Measurements from ENCODE around the gene HMGXB4.

HMGXB4 gene

DNA sequence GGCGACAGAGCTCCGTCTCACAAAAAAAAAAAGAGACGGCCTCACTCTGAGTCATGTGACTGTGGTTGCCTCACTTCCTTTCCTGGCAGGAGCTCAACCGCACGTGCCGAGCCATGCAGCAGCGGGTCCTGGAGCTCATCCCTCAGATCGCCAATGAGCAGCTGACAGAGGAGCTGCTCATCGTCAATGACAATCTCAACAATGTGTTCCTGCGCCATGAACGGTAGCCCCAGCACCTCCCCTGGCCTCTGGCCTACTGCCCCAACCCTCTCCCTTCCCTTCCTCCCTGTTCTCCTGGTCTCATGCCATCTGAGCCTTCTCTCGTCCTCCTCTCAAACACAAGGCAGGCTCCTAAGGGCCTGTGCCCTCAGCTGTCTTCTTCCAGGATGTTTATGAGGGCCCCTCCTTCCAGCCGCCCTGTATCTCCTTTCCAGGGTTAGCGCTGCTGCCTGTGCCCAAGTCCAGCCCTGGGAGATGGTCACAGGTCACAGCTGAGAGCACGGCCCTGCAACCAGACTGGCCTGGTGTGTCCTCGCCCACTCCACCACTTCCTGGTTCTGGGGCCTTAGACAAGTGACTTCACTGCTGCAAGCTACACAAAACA, 73.1 kb downstream of the HMGXB4 start:
- TF ChIP-seq EZH2 (IDR thresholded peaks at IDR 0.05; ENCODE audit: borderline replicate concordance, low read depth, low read length, severe bottlenecking), result no peak
- TF ChIP-seq, protein P1, sequence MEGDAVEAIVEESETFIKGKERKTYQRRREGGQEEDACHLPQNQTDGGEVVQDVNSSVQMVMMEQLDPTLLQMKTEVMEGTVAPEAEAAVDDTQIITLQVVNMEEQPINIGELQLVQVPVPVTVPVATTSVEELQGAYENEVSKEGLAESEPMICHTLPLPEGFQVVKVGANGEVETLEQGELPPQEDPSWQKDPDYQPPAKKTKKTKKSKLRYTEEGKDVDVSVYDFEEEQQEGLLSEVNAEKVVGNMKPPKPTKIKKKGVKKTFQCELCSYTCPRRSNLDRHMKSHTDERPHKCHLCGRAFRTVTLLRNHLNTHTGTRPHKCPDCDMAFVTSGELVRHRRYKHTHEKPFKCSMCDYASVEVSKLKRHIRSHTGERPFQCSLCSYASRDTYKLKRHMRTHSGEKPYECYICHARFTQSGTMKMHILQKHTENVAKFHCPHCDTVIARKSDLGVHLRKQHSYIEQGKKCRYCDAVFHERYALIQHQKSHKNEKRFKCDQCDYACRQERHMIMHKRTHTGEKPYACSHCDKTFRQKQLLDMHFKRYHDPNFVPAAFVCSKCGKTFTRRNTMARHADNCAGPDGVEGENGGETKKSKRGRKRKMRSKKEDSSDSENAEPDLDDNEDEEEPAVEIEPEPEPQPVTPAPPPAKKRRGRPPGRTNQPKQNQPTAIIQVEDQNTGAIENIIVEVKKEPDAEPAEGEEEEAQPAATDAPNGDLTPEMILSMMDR (IDR thresholded peaks at IDR 0.05; ENCODE audit: borderline replicate concordance, extremely low read depth, low read length, poor library complexity, severe bottlenecking), result no peak
- Histone ChIP-seq H4K20me1 (ENCODE audit: insufficient read depth, low read length) (no peaks in the 10 kb centered on the region), H3K9ac (ENCODE audit: low read depth, low read length) (peak overlapping the region; percentile 31; the same call in 1 of the 2 replicates), H3K4me1 (ENCODE audit: insufficient read depth, low read length) (peaks cover 19% of the 10 kb centered on the region), H3K36me3 (ENCODE audit: insufficient read depth, low read length) (peaks cover 54% of the 10 kb centered on the region), H3K4me2 (ENCODE audit: insufficient read depth, low read length) (peak overlapping the region; percentile 62), H2AFZ (ENCODE audit: low read depth, low read length) (peak overlapping the region; percentile 77; the same call in 1 of the 2 replicates), H3K9me3 (ENCODE audit: insufficient read depth, low read length, severe bottlenecking) (no peaks in the 10 kb centered on the region), H3K79me2 (ENCODE audit: insufficient read depth, low read length) (no peaks in the 10 kb centered on the region), H3K27me3 (ENCODE audit: insufficient read depth, low read length, poor library complexity) (no peaks in the 10 kb centered on the region), H3K4me3 (ENCODE audit: low read depth in 1 of 2, low read length in 2 of 2) (peak overlapping the region in 1 of 2 experiments; percentile 47; a peak in 1 of 4 replicates), H3K27ac (ENCODE audit: low read length) (peak overlapping the region; percentile 80)
- ATAC-seq (ENCODE audit: insufficient read depth, low read depth), result peak; percentile 93
- peak; percentile 88 for DNase-seq

DNA sequence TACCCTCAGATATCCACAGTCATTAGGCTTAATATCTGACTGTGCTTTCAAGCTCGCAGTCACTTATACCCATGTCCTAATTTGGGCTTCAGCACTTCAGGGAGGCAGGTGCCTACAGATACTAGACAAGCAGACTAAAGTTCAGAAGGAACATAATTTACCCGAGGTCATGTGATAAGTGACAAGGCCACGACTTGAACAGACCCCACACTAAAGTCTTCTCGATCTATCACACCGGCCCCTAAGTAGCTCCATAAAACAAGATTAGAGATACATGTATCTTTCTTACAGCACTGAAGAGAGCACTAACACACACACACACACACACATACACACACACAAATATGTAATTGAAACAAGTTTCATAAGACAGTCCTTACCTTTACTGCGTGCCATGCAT, 75.0 kb downstream of the HMGXB4 start:
- Histone ChIP-seq H3K27ac (ENCODE audit: low read length) (no peak overlapping the region), H3K36me3 (ENCODE audit: insufficient read depth, low read length) (peaks cover 62% of the 10 kb centered on the region), H3K4me2 (ENCODE audit: insufficient read depth, low read length) (no peak overlapping the region), H3K27me3 (ENCODE audit: insufficient read depth, low read length, poor library complexity) (no peaks in the 10 kb centered on the region), H4K20me1 (ENCODE audit: insufficient read depth, low read length) (no peaks in the 10 kb centered on the region), H3K4me3 (ENCODE audit: low read depth in 1 of 2, low read length in 2 of 2) (no peak overlapping the region), H3K9ac (ENCODE audit: low read depth, low read length) (no peak overlapping the region), H2AFZ (ENCODE audit: low read depth, low read length) (no peak overlapping the region), H3K79me2 (ENCODE audit: insufficient read depth, low read length) (no peaks in the 10 kb centered on the region), H3K9me3 (ENCODE audit: insufficient read depth, low read length, severe bottlenecking) (no peaks in the 10 kb centered on the region), H3K4me1 (ENCODE audit: insufficient read depth, low read length) (peaks cover 19% of the 10 kb centered on the region)
- no peak for DNase-seq
- TF ChIP-seq EZH2 (IDR thresholded peaks at IDR 0.05; ENCODE audit: borderline replicate concordance, low read depth, low read length, severe bottlenecking), result no peak
- no peak for ATAC-seq (ENCODE audit: insufficient read depth, low read depth)

DNA sequence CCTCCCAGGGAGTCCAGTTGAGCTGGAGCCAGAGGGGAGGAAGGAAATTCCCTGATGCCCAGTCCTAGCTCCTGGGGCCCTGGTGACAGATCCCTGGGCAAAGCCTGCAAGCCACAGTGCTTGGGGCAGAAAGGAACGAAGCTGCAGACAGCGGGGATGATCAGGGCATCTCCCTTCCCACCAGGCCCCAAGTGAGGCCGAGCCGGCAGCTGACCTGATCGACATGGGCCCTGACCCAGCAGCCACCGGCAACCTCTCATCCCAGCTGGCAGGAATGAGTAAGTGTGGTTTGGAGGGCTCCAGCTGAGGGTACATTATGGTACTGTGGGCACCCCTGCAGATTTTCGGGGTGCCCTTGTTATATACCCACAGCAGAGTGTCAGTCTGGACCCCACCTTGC, 75.9 kb downstream of the HMGXB4 start:
- Histone ChIP-seq H3K9me3 (ENCODE audit: insufficient read depth, low read length, severe bottlenecking) (no peaks in the 10 kb centered on the region), H3K79me2 (ENCODE audit: insufficient read depth, low read length) (no peaks in the 10 kb centered on the region), H4K20me1 (ENCODE audit: insufficient read depth, low read length) (no peaks in the 10 kb centered on the region), H3K36me3 (ENCODE audit: insufficient read depth, low read length) (peaks cover 61% of the 10 kb centered on the region), H2AFZ (ENCODE audit: low read depth, low read length) (no peak overlapping the region), H3K4me3 (ENCODE audit: low read depth in 1 of 2, low read length in 2 of 2) (no peak overlapping the region), H3K9ac (ENCODE audit: low read depth, low read length) (no peak overlapping the region), H3K27ac (ENCODE audit: low read length) (no peak overlapping the region), H3K4me2 (ENCODE audit: insufficient read depth, low read length) (no peak overlapping the region), H3K4me1 (ENCODE audit: insufficient read depth, low read length) (peaks cover 19% of the 10 kb centered on the region), H3K27me3 (ENCODE audit: insufficient read depth, low read length, poor library complexity) (no peaks in the 10 kb centered on the region)
- no peak for ATAC-seq (ENCODE audit: insufficient read depth, low read depth)
- no peak for DNase-seq
- TF ChIP-seq, protein P1 (IDR thresholded peaks at IDR 0.05; ENCODE audit: borderline replicate concordance, extremely low read depth, low read length, poor library complexity, severe bottlenecking), result no peak
- no peak for TF ChIP-seq EZH2 (IDR thresholded peaks at IDR 0.05; ENCODE audit: borderline replicate concordance, low read depth, low read length, severe bottlenecking)

DNA sequence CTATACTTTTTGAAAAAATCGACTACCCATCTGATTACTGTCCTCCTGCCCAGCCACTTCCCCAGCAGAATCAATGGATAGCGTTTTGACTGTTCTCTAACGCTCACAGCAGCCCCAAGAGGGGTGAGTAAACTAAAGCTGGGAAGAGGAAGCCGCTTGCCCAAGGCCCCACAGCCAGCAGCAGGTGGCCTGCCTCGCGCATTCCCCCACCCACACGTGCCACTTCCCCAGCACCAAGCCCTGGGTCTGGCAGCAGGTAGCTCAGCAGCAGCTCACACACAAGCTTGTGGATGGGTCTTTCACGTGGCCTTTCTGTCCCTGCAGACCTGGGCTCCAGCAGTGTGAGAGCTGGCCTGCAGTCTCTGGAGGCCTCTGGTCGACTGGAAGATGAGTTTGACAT, 76.7 kb downstream of the HMGXB4 start:
- no peak overlapping the region for H2AFZ ChIP-seq (ENCODE audit: low read depth, low read length)

More for the DNA sequence above, 76.7 kb downstream of the HMGXB4 start:
- no peak for ATAC-seq (ENCODE audit: insufficient read depth, low read depth)
- Histone ChIP-seq H3K27ac (ENCODE audit: low read length) (no peak overlapping the region), H3K4me1 (ENCODE audit: insufficient read depth, low read length) (peaks cover 19% of the 10 kb centered on the region), H3K79me2 (ENCODE audit: insufficient read depth, low read length) (no peaks in the 10 kb centered on the region), H3K36me3 (ENCODE audit: insufficient read depth, low read length) (peaks cover 58% of the 10 kb centered on the region), H3K9me3 (ENCODE audit: insufficient read depth, low read length, severe bottlenecking) (no peaks in the 10 kb centered on the region), H3K27me3 (ENCODE audit: insufficient read depth, low read length, poor library complexity) (no peaks in the 10 kb centered on the region), H3K9ac (ENCODE audit: low read depth, low read length) (no peak overlapping the region), H4K20me1 (ENCODE audit: insufficient read depth, low read length) (no peaks in the 10 kb centered on the region), H3K4me3 (ENCODE audit: low read depth in 1 of 2, low read length in 2 of 2) (no peak overlapping the region), H3K4me2 (ENCODE audit: insufficient read depth, low read length) (no peak overlapping the region)
- TF ChIP-seq, protein P1 (IDR thresholded peaks at IDR 0.05; ENCODE audit: borderline replicate concordance, extremely low read depth, low read length, poor library complexity, severe bottlenecking), result no peak
- TF ChIP-seq EZH2 (IDR thresholded peaks at IDR 0.05; ENCODE audit: borderline replicate concordance, low read depth, low read length, severe bottlenecking), result no peak
- peak; percentile 46 for DNase-seq

Data from DND-41 (cell line).